SKM-1 (cell line): ENCODE results near the gene MYCL.

Source experiments
- DNase-seq: peaks from one replicate; lab custom pipeline; 2025; ENCODE audit not compliant: unreplicated experiment; lab: John Stamatoyannopoulos, UW

The MYCL gene, protein sequence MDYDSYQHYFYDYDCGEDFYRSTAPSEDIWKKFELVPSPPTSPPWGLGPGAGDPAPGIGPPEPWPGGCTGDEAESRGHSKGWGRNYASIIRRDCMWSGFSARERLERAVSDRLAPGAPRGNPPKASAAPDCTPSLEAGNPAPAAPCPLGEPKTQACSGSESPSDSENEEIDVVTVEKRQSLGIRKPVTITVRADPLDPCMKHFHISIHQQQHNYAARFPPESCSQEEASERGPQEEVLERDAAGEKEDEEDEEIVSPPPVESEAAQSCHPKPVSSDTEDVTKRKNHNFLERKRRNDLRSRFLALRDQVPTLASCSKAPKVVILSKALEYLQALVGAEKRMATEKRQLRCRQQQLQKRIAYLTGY

DNA sequence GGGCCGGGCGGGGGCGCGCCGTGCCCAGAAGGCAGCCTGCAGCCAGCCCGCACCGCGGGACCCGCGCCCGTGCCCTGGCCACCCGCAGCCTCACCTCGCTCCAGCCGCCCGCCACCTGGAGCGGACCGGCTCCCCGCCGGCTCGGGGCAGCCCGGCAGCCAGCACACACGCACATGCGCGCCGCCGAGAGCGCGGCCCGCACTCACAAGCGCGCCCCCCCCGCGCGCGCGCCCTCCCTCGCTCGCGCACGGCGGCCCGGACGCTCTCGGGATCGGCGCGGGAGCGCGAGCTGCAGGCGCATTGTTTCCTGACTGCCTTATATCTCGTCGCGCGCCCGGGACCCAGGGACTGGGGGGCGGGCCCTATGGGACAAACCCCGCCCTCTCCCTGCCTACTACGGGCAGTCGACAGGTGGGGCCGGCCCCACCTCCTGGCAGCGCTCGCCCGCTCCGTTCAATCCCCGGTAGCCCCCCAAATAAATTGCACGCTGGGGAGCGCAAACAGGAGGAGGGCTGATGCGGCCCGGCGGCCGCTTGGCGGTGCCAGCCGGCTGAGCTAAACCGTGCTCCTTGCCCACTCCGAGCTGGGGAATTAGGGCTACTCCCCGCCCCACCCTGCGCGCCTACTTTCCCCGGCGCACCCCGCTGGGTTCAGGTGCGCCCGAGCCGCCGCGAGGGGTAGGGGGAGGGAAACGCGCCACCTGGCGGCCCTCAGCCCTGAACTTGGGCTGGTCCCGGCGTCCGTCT lies at the start of gene MYCL:
Gene MYCL (minus strand): TSS at position 204 of the 746 bp plus-strand sequence. CDS start 483 bp downstream, outside the sequence.
- DNase-seq, result peak; percentile 24

DNA sequence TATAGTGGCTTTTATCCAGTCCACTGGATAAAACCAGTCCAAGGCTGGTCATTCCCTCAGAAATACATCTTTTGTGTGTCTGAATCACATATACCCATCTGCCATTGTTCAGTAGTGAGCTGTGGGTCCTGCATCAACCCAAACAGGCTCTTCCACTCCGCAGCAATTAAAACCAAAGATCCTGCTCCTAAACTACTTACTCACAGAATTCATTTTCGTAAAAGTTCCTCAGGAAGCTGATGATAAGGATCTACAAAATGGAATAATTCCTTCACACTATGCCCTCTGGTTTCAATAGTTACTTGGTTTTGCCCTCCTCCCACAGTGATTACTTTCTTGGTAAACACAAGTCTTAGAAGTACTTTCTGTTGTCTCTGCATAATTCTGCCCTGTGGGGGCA lies 48.2 kb upstream of the MYCL start:
- no peak for DNase-seq

DNA sequence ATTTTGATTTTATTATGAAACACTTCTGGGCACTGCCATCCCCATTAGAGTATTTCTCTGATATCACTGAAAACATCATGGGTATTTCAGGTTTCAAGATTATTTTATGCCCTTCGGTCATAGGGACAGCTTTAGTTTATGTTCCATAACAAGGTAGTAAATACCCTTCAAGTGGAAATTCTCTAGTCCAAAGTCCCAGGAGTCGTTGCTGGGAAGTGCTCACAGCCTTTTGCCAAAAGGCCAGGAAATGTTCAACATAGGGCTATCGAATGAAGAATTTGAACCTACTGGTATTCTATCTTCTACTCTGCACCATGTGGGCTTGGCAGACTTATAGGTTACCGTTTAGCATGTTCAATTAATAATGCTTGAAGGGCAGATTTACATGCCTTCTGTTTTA lies 45.5 kb upstream of the MYCL start:
- DNase-seq, result no peak

- no peak for DNase-seq
Observed at GRCh38 chr1:39946216-39946615, 44.5 kb upstream of the MYCL start.

- DNase-seq, result no peak
Observed at GRCh38 chr1:39944410-39945112, 42.8 kb upstream of the MYCL start.

GRCh38 chr1:39943471-39944290 lies 42.0 kb upstream of the MYCL start:
- DNase-seq, result no peak

- DNase-seq, result no peak
Observed at GRCh38 chr1:39940980-39941871, 39.5 kb upstream of the MYCL start.

GRCh38 chr1:39940253-39940652 lies 38.5 kb upstream of the MYCL start:
- peak; percentile 52 for DNase-seq

DNA sequence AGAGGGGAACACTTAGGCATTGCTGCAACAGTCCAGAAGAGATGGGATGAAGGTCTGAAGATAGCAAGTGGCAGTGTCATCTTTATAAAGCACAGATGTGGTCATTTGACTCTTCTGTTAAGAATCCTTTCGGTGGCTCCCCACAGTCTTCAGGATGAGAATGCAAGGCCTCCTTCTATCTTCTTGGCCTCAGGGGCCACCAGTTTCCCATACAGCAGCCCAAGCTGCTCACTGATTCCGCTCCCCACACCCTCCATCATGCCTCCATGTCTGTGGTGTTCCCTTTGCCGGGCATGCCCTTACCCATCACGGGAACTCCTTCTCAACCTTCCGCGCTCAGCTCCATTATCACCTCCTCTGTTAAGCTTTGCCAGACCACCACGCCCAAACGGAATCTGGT lies 37.1 kb upstream of the MYCL start:
- DNase-seq, result no peak

- peak; percentile 92 for DNase-seq
Observed at GRCh38 chr1:39936724-39937491, 35.2 kb upstream of the MYCL start.

DNA sequence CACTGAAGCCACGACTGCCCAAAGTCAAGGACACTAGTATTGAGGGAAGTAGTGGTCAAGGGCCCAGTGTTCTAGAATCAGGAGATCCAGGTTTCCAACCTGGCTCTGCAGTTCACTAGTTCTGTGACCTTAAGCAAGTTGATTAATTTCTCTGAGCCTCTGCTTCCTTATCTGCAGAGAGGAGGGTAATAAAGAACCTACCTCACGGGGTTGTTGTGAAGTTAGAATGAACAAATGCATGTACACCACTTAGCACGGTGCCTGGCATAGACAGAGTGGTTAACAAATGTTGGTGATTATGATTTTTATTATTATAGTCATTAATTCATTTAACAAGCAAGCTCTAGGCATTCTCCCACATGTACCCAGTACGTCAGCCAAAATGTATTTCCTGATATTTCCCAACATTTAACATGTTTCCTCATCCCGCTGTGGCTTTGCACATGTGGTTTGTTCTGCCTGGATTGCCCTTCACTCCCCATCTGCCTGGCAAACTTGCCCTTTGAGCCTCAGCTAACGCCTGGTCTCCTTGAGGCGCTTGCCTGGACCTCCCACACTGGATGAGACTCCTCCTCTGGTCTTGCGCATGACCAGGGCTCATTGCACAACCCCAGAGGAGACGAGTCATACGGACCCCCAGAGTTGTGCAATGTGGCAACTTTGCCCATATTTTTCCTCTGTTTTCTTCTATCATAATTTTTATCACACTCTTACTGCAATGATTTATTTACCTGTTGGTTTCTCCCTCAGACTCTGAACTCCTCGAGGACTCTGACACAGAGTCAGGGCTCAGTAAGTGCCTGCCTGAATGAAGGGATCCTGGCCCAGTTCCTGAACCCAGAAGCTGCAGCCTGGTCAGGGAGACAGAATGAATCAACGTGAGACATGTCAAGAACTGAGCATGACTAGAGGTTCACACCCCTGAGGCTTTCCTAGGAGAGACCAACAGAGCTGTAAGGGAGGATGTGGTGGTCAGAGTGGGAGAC lies 32.5 kb upstream of the MYCL start:
- peak; percentile 97 for DNase-seq

DNA sequence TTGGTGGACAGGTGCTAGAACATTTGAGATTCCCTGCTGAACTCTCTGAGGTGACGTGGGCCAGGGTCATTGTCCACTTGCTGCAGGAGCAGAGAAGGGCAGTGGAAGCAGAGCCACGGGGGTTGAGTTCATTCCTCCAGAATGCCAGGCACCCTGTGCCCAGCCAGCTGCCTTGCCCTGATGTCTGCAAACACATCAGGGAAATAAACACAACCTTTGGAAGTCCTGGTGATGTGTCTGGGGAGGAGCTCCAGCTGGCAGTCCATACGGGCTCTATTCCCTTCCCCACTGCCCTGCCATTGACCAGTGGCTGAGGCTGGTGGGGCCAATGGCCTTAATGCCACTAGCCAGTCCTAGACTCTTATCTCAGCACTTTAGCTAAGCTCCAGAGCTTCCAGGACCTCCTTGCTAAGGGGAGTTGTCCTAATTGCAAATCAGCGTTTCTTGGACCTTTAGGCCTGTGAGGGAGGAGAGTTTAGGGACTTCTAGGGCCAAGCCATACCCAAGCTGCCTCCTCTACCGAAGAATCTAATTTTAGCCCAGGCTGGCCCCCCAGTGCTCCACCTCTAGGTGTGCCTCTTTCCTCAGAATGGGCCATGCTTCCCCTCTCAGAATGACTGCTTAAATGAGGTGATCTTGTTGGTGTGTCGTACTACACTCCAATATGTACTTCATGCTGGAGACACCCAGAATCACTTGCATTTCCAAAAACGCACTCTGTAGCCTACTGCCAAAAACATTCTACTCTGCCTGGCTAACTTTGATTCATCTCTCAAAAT lies 27.3 kb upstream of the MYCL start:
- no peak for DNase-seq

DNA sequence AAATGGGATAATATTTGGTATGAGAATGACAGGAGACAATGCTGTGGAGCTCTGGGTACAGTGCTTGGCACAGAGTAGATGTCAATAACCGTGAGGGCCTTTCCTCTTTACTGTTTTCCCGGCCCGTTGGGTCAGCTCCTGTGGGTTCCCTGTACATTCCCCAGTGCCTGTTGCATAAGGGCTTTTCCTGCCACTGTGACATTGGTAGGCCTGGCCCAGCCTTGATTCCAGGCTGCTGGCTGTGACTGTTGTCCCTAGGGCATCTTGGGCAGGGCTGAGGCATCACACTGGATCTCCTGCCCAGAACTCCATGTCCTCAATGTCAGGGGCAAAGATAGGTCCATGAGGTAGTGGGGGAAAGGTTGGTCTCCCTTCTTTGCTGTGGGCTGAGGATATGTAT lies 25.8 kb upstream of the MYCL start:
- DNase-seq, result no peak

GRCh38 chr1:39926820-39927219 lies 25.1 kb upstream of the MYCL start:
- DNase-seq, result no peak

- DNase-seq, result no peak
Observed at GRCh38 chr1:39926343-39926793, 24.7 kb upstream of the MYCL start.

DNA sequence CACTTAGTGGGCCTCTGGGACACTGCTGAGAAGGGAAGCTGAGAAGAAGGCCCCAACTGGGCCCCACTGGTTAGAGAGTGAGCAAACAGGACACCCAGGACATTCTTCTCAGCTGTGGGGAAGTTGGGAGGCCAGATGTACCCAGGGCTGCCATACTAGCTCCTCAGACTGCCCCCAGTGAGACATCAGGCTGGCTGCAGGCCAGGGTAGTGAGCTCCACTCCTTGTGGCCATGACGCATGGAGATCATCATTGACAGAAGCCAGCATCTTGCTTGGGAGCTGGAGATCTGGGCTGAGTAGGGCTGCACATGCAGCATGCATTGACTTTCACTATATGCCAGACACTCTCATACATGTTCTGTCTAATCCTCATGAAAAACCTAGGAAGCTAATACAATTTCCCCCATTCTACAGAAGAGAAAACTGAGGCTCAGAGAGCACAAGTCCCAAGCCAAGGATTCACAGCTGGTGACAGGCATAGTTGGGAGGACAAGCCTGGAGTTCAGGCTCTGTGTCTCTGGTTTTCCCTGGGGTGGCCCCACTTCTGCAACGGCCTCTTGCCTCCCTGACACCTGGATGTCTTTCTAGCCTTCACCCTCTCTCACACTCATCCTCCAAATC lies 24.1 kb upstream of the MYCL start:
- DNase-seq, result no peak

DNA sequence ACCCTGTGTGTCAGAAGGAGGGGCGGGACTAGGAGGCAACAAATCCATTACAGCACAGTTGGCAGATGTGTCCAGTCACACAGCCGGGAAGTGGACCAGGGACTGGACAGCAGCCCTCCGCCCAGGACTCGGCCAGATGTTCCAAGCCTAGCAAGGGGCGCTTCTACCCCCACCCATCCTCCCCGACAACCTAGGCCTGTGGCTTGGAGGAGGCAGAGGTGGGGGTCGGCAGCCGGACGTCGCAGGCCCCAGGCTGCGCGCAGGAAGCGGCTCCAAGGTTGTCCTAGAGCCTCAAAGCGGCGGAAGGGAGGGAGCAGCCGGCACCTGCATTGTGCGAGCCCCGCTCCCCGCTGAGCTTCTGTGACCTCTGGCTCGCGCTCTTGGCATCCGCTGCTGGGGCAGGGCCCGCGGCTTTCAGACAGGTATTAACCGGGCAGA lies 20.6 kb upstream of the MYCL start:
- no peak for DNase-seq
